Left ventricle myocardium inferior (tissue), 1 donor: ENCODE results near the gene PPP1R27. TPM values are rescaled to one million over a fixed set of nuclear protein-coding genes. Genes with fewer than 3 reads are reported as not detected.

Experiments
- DNase-seq: peaks from one replicate; pipeline ENCODE4 v3.0.0-alpha.2; 2020
- H3K27ac ChIP-seq: fragments of 200-600 bp; replicated peaks from 2 replicates; pipeline ENCODE4 v1.8.0; 2021
- H3K27me3 ChIP-seq: fragments of 200-600 bp; 2 replicates; pipeline ENCODE4 v1.8.0; 2021; ENCODE audit warnings: low read depth
- H3K36me3 ChIP-seq: fragments of 200-600 bp; 2 replicates; pipeline ENCODE4 v1.8.0; 2021
- H3K4me1 ChIP-seq: fragments of 200-600 bp; 2 replicates; pipeline ENCODE4 v1.8.0; 2021
- H3K4me3 ChIP-seq: fragments of 200-600 bp; 2 replicates; pipeline ENCODE4 v1.8.0; 2021; ENCODE audit warnings: mild to moderate bottlenecking, moderate library complexity
- H3K9me3 ChIP-seq: fragments of 200-600 bp; replicated peaks from 2 replicates; pipeline ENCODE4 v1.8.0; 2021
- intact Hi-C: fragments of 100-400 bp; cut with micrococcal nuclease; formaldehyde crosslinking; loops from one replicate; pipeline ENCODE4 v1.11.0; 2022
- total RNA-seq: library from RNA; stranded (reverse); fragmentation: NEBNext Ultra II Directional; extraction: Animal tissue kit (Norgen Biotek cat#: 25700); gene quantifications from one replicate; pipeline ENCODE4 v1.2.1, GENCODE V29; 2021
- TF ChIP-seq, protein P1 (sequence below): fragments of 200-600 bp; IDR thresholded peaks from 2 replicates; pipeline ENCODE4 v1.8.0; 2021; ENCODE audit warnings: antibody characterized with exemption, mild to moderate bottlenecking, borderline replicate concordance
- donor health status: DM: no; HTN: yes; CAD: no; lungs with severe emphysema.

Gene PPP1R27
- total RNA-seq, 1 donor from 2014 or later: 0.25 TPM

DNA sequence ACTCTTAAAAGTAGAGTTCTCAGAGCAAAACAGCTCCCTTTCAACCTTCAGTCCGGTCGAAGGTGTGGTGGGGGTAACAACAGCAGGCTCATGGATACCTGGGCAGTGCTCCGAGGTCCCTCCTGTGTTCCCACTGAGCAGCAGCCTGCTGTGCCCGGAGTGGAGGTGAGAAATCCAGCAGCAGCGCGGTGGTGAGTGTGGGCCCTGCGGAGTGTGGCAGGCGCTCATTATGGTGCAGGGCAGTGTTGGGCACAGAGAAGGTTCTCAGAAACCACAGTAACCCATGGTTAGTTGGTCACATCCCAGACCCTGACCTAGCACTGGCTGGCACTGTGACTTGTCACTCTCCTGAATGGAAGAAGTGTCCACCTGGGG lies 30.5 kb upstream of the PPP1R27 start:
- no peak overlapping the region for H3K4me3 ChIP-seq
- TF ChIP-seq, protein P1, sequence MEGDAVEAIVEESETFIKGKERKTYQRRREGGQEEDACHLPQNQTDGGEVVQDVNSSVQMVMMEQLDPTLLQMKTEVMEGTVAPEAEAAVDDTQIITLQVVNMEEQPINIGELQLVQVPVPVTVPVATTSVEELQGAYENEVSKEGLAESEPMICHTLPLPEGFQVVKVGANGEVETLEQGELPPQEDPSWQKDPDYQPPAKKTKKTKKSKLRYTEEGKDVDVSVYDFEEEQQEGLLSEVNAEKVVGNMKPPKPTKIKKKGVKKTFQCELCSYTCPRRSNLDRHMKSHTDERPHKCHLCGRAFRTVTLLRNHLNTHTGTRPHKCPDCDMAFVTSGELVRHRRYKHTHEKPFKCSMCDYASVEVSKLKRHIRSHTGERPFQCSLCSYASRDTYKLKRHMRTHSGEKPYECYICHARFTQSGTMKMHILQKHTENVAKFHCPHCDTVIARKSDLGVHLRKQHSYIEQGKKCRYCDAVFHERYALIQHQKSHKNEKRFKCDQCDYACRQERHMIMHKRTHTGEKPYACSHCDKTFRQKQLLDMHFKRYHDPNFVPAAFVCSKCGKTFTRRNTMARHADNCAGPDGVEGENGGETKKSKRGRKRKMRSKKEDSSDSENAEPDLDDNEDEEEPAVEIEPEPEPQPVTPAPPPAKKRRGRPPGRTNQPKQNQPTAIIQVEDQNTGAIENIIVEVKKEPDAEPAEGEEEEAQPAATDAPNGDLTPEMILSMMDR: no peak
- peaks cover 31% of the 10 kb centered on the region for H3K36me3 ChIP-seq
- intact Hi-C loops: no loop called here
- H3K27me3 ChIP-seq: no peaks in the 10 kb centered on the region
- H3K9me3 ChIP-seq: no peaks in the 10 kb centered on the region
- no peak for DNase-seq
- peaks cover 81% of the 10 kb centered on the region for H3K4me1 ChIP-seq
- peak overlapping the region; percentile 99 for H3K27ac ChIP-seq

DNA sequence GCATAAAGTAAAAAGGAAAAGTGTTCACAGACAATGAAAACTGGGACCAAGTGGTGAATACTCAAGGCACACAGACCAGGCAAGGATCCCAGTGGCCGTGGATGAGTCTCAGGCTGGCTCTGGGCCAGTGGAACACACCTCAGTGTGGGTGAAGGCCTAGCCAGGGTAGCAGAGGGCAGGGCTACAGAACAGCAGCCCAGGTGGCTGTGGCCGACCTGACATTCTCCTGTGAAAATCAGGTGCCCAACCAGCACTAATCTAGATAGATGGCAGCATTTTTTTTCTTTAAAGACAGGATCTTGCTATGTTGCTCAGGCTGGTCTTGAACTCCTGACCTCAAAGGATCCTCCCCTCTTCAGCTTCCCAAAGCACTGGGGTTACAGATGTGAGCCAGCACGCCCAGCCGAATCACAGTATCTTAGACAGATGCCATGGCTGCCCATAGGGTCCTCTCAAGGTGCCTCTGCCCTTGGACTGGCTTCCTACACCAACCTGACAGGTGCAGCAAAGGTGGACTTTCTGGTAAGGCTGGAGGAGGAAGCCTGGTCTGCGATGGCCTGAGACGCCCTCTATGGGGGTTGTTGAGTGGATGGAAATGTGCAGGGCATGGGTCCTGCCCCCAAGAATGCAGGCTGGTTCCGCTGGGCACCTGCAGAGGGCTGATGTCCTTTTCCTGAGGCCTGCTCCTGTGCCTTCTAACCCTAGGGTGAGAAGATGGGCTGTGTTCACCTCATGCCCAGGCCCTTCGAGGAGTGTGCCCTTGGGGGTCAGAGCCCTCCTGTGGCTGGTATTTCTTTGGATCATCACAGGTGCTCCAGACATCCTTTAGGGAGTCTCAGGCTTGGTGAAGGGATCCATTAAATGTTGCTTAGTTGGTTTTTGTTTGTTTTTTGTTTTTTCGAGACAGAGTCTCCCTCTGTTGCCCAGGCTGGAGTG lies 29.3 kb upstream of the PPP1R27 start:
- no peaks in the 10 kb centered on the region for H3K27me3 ChIP-seq
- no peak for DNase-seq
- TF ChIP-seq, protein P1: no peak
- H3K4me1 ChIP-seq: peaks cover 80% of the 10 kb centered on the region
- peaks cover 22% of the 10 kb centered on the region for H3K36me3 ChIP-seq
- peak overlapping the region; percentile 34 for H3K27ac ChIP-seq
- intact Hi-C loops: no loop called here
- no peaks in the 10 kb centered on the region for H3K9me3 ChIP-seq
- H3K4me3 ChIP-seq: no peak overlapping the region

DNA sequence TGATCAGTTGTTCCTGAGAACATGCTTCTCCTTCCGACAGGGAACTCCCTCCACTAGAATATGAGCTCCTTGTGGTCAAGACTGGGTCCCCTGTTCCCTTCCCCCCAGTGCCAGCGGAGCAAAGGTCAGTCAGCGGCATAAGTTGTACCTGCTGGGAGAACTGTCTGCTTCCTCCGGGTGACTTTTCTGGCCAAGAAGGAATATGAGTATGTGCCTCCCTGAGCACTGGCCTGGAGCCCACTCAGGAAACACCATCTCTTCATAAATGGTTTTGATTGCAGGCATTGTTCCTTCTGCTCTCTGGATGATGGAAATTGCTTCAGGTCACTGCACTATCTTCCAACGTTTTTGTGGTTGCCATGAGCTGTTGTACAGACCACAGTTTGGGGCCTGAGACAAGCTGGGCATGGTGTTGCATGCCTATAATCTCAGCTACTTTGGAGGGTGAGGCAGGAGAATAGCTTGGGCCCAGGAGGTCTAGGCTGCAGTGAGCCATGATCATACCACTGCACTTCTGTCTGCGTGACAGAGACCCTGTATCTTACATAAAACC lies 28.3 kb upstream of the PPP1R27 start:
- H3K27me3 ChIP-seq: no peaks in the 10 kb centered on the region
- H3K4me3 ChIP-seq: no peak overlapping the region
- no peaks in the 10 kb centered on the region for H3K9me3 ChIP-seq
- DNase-seq: no peak
- H3K4me1 ChIP-seq: peaks cover 80% of the 10 kb centered on the region
- H3K36me3 ChIP-seq: peaks cover 22% of the 10 kb centered on the region
- intact Hi-C loops: no loop called here
- H3K27ac ChIP-seq: peak overlapping the region; percentile 97
- TF ChIP-seq, protein P1: no peak

DNA sequence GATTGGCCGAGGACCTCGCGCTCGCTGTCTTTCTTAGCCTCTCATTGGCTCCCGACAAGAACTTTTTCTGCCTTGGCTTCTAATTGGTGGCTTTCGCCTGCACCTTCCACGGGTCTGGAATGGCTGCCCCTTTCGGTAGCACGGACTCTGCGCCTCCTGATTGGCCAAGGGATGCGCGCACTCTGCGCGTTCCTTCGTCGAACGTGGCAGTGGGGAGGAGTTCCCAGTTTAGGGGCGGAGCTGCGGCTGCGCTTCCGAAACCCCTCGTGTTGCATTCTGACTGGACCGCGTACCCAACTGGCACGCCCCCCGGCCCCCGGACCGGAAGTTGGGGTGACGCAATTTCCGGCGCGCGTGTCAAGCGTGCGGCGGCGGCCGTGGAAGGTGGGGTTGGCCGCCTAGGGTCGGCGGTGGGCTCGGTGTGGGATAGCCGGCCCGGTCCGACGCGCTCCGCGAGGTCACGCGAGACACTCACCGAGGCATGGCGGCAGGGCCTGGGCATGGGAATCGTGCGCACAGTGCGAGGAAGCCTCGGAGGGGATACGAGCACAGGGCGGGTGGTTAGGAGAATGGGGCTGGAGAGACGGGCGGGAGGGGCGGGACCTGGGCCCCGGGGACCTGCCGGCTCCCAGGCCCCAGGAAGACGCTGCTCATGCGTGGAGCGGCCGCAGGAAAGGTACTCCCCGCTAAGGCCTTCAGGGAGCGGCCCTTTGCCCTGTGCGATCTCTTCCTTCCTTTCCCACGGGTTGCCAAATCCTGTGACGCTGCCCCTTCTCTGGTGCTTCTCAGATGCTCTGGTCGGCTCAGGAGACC lies 26.1 kb upstream of the PPP1R27 start:
- intact Hi-C loops: no loop called here
- peak overlapping the region; percentile 81 for H3K4me3 ChIP-seq
- H3K9me3 ChIP-seq: no peaks in the 10 kb centered on the region
- H3K36me3 ChIP-seq: peaks cover 35% of the 10 kb centered on the region
- H3K27ac ChIP-seq: peak overlapping the region; percentile 97
- peaks cover 77% of the 10 kb centered on the region for H3K4me1 ChIP-seq
- TF ChIP-seq, protein P1: peak; percentile 50
- no peaks in the 10 kb centered on the region for H3K27me3 ChIP-seq
- DNase-seq: peak; percentile 99
